Measurements from ENCODE around the gene MAP4K4.
"Not testable (repeated sequence)": the region's sequence is repeated elsewhere in the genome, so short reads cannot be mapped to it uniquely, and the experiment has no call there.

The MAP4K4 gene

GRCh38 chr2:101931402-101931801 lies 233.9 kb downstream of the MAP4K4 start:
- Histone ChIP-seq H3K27ac (ENCODE audit: low read length) (no peak overlapping the region), H3K27me3 (ENCODE audit: low read depth, low read length) (no peaks in the 10 kb centered on the region), H2AFZ (ENCODE audit: low read depth, low read length) (no peak overlapping the region), H3K4me2 (ENCODE audit: low read length) (no peak overlapping the region), H3K4me3 (ENCODE audit: low read length) (no peak overlapping the region), H4K20me1 (ENCODE audit: insufficient read depth, low read length) (no peaks in the 10 kb centered on the region), H3K36me3 (replicated peaks; ENCODE audit: low read depth, low read length) (peaks cover 7% of the 10 kb centered on the region), H3K79me2 (ENCODE audit: low read length) (no peaks in the 10 kb centered on the region), H3K9ac (ENCODE audit: low read length) (no peak overlapping the region), H3K4me1 (ENCODE audit: low read length) (0 out of 2 replicates have a peak, but pooled peaks cover 3% of the 10 kb centered on the region), H3K9me3 (ENCODE audit: insufficient read depth, low read length) (peaks cover 12% of the 10 kb centered on the region; the same call in 1 of the 2 replicates)
- TF ChIP-seq EZH2phosphoT487 (IDR thresholded peaks at IDR 0.05; ENCODE audit: low read depth) = no peak
- TF ChIP-seq, protein P1, sequence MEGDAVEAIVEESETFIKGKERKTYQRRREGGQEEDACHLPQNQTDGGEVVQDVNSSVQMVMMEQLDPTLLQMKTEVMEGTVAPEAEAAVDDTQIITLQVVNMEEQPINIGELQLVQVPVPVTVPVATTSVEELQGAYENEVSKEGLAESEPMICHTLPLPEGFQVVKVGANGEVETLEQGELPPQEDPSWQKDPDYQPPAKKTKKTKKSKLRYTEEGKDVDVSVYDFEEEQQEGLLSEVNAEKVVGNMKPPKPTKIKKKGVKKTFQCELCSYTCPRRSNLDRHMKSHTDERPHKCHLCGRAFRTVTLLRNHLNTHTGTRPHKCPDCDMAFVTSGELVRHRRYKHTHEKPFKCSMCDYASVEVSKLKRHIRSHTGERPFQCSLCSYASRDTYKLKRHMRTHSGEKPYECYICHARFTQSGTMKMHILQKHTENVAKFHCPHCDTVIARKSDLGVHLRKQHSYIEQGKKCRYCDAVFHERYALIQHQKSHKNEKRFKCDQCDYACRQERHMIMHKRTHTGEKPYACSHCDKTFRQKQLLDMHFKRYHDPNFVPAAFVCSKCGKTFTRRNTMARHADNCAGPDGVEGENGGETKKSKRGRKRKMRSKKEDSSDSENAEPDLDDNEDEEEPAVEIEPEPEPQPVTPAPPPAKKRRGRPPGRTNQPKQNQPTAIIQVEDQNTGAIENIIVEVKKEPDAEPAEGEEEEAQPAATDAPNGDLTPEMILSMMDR (IDR thresholded peaks at IDR 0.05; ENCODE audit: low read depth, low read length) = no peak

GRCh38 chr2:101935764-101936163 lies 238.3 kb downstream of the MAP4K4 start:
- not testable (repeated sequence) for H2AFZ ChIP-seq (ENCODE audit: low read depth, low read length)

DNA sequence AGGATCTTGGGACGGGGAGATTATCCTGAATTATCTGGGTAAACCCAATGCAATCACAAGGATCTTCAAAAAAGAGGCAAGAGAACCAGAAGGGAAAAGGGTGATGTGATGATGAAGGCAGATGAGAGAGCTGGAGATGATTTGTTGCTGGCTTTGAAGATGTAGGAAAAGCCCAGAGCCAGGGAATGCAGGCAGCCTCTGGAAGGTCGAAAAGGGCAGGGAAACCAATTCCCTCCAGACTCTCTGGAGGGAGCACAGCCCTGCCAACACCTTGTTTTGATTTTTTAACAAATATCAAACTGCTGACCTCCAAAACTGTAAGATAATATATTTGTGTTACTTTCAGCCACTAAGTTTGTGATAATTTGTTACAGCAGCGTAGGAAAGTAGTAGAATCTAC lies 245.3 kb downstream of the MAP4K4 start:
- TF ChIP-seq, protein P1 (IDR thresholded peaks at IDR 0.05; ENCODE audit: low read depth, low read length) = no peak
- no peak for TF ChIP-seq EZH2phosphoT487 (IDR thresholded peaks at IDR 0.05; ENCODE audit: low read depth)

More at GRCh38 chr2:101935764-101936163, 238.3 kb downstream of the MAP4K4 start:
- H3K36me3 ChIP-seq (replicated peaks; ENCODE audit: low read depth, low read length); H3K4me1 ChIP-seq (ENCODE audit: low read length); H3K27ac ChIP-seq (ENCODE audit: low read length); H3K27me3 ChIP-seq (ENCODE audit: low read depth, low read length); H3K4me2 ChIP-seq (ENCODE audit: low read length); H3K9me3 ChIP-seq (ENCODE audit: insufficient read depth, low read length); H3K79me2 ChIP-seq (ENCODE audit: low read length); H4K20me1 ChIP-seq (ENCODE audit: insufficient read depth, low read length); H3K4me3 ChIP-seq (ENCODE audit: low read length); H3K9ac ChIP-seq (ENCODE audit: low read length): not testable (repeated sequence)

More for the DNA sequence above, 245.3 kb downstream of the MAP4K4 start:
- no peaks in the 10 kb centered on the region; the same call in 1 of the 2 replicates for H3K9me3 ChIP-seq (ENCODE audit: insufficient read depth, low read length)
- H3K27me3 ChIP-seq (ENCODE audit: low read depth, low read length) = no peaks in the 10 kb centered on the region
- H3K4me1 ChIP-seq (ENCODE audit: low read length) = peaks cover 15% of the 10 kb centered on the region
- H2AFZ ChIP-seq (ENCODE audit: low read depth, low read length) = no peak overlapping the region
- no peaks in the 10 kb centered on the region for H3K79me2 ChIP-seq (ENCODE audit: low read length)
- no peak overlapping the region for H3K27ac ChIP-seq (ENCODE audit: low read length)
- no peak overlapping the region for H3K4me3 ChIP-seq (ENCODE audit: low read length)
- no peaks in the 10 kb centered on the region for H4K20me1 ChIP-seq (ENCODE audit: insufficient read depth, low read length)
- H3K36me3 ChIP-seq (replicated peaks; ENCODE audit: low read depth, low read length) = no peaks in the 10 kb centered on the region
- no peak overlapping the region for H3K4me2 ChIP-seq (ENCODE audit: low read length)
- no peak overlapping the region for H3K9ac ChIP-seq (ENCODE audit: low read length)
